ENCODE results near the gene CNTNAP5. TPM values are rescaled to one million over a fixed set of nuclear protein-coding genes. Genes with fewer than 3 reads are reported as not detected.

The CNTNAP5 gene
- total RNA-seq, 3 donors from 2014 or later = 3.3 TPM; not detected in 2

DNA sequence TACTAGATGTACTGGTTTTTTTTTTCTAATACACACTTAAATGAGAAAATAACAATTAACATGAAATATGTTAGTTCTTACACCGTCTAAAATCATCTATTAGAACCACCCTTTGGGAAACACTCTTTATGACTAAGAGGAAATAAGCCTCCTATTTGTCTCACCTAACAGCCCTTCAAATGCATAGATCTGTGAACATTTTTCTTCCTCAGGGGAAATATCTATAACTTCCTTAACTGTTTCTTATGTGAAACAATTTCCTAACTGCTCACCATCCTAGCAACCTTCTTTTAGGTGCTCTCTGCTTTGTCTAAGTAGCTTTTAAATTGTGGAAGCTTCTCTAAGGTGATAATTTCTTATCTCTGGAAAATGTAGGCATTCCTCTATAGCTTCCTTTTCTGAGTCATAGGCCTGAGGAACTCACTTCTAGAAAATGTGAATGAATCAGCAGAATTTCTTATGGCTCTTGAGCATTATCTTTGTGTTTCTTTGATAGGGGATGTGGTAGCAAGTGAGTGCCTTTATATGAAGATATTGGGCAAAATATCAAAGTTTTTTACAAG, 56.1 kb downstream of the CNTNAP5 start:
- TF ChIP-seq, protein P1, sequence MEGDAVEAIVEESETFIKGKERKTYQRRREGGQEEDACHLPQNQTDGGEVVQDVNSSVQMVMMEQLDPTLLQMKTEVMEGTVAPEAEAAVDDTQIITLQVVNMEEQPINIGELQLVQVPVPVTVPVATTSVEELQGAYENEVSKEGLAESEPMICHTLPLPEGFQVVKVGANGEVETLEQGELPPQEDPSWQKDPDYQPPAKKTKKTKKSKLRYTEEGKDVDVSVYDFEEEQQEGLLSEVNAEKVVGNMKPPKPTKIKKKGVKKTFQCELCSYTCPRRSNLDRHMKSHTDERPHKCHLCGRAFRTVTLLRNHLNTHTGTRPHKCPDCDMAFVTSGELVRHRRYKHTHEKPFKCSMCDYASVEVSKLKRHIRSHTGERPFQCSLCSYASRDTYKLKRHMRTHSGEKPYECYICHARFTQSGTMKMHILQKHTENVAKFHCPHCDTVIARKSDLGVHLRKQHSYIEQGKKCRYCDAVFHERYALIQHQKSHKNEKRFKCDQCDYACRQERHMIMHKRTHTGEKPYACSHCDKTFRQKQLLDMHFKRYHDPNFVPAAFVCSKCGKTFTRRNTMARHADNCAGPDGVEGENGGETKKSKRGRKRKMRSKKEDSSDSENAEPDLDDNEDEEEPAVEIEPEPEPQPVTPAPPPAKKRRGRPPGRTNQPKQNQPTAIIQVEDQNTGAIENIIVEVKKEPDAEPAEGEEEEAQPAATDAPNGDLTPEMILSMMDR (IDR thresholded peaks at IDR 0.05) = no peak
- ATAC-seq (no peak), DNase-seq (no peak)
- intact Hi-C loops (cut with DNase I, micrococcal nuclease) = no loop called here
- no peaks in the 10 kb centered on the region for H3K9me3 ChIP-seq
- no peaks in the 10 kb centered on the region for H3K36me3 ChIP-seq (ENCODE audit: low read depth)
- H3K4me3 ChIP-seq = no peak overlapping the region
- no peaks in the 10 kb centered on the region for H3K4me1 ChIP-seq (ENCODE audit: low read depth)

DNA sequence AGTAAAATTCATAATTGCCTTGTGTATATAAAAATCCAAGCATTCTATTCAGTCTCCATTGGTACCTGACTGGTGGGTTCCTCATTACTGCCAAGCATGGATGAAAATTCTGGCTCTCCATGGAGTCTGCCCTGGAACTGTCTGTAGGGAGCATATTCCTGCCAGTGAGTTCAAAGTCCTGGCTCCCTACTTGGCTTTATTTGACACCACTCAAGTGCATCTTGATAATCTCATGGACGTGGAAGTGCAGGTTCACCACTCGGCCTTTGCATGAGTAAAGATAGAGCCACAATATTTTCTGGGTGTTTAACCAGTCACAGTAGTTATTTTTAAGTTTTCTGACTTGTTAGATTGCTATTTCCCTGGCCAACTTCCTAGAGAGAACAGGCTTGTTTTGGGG, 63.5 kb downstream of the CNTNAP5 start:
- Histone ChIP-seq H3K9me3 (no peaks in the 10 kb centered on the region), H3K36me3 (ENCODE audit: low read depth) (no peaks in the 10 kb centered on the region), H3K4me1 (ENCODE audit: low read depth) (no peaks in the 10 kb centered on the region), H3K4me3 (no peak overlapping the region)
- no peak for ATAC-seq
- DNase-seq = no peak
- TF ChIP-seq, protein P1 (IDR thresholded peaks at IDR 0.05) = no peak
- intact Hi-C loops (cut with DNase I, micrococcal nuclease) = no loop called here

DNA sequence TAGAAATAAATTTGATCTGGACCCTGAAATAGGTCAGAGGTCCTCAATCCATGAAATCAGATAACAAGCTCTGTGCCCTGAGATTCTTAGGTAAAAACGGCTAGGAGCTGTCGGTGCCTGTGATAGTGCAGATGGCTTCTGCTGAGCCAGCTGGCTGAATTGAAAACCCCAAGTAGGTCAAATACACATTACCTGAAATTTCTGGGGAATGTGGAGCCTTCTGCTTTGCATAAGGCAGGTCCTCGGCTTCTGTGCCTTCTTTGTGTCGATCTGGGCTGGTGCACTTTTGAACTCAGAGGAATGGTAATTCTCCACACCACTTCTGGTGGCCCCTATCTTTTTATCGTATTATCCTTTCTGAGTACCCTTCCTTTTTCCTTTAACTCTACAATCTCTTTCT, 66.6 kb downstream of the CNTNAP5 start:
- H3K4me1 ChIP-seq (ENCODE audit: low read depth) = no peaks in the 10 kb centered on the region
- DNase-seq (no peak), ATAC-seq (no peak)
- no peaks in the 10 kb centered on the region for H3K9me3 ChIP-seq
- H3K4me3 ChIP-seq = no peak overlapping the region
- intact Hi-C loops (cut with DNase I, micrococcal nuclease) = no loop called here
- TF ChIP-seq, protein P1 (IDR thresholded peaks at IDR 0.05) = no peak
- no peaks in the 10 kb centered on the region for H3K36me3 ChIP-seq (ENCODE audit: low read depth)

DNA sequence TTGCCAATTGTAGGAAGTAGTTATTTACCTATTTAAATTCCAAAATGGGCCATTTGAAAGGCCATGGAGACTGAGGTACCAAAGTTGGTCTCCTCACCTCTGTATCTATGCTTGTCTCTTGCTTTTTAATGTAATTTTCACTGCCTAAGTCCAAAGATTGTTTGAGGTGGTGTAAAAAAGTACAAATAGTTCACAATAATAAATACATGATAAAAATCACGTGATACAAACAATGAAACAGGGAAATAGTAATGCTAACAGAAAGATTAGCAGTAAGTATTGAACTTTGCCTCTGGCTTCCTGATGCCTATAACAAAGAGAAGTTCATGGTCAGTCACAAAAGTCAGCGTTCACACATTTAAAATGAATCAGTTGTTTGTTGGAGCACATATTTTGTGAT, 67.6 kb downstream of the CNTNAP5 start:
- Histone ChIP-seq H3K4me3 (no peak overlapping the region), H3K36me3 (ENCODE audit: low read depth) (no peaks in the 10 kb centered on the region), H3K9me3 (no peaks in the 10 kb centered on the region), H3K4me1 (ENCODE audit: low read depth) (no peaks in the 10 kb centered on the region)
- TF ChIP-seq, protein P1 (IDR thresholded peaks at IDR 0.05) = no peak
- intact Hi-C loops (cut with DNase I, micrococcal nuclease) = no loop called here
- ATAC-seq (no peak), DNase-seq (no peak)

DNA sequence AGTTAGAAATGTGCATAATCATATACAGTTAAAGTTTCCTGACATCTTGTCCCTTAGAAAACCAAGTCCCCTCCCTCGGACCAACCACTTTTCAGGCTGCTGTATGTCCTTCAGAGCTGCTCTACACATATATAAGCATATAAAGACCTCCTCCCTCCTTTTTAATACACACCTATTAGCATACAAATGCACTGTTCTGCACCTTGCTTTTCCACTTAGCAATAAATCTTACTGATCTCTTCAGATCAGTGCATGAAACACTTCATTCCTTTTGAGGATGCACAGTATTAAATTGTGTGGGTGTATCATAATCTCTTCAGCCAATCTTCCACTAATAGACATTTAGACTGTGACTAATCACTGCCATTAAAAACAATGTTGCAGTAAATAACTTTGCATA, 79.8 kb downstream of the CNTNAP5 start:
- intact Hi-C loops (cut with DNase I, micrococcal nuclease) = no loop called here
- DNase-seq (no peak), ATAC-seq (no peak)
- TF ChIP-seq, protein P1 (IDR thresholded peaks at IDR 0.05) = no peak
- Histone ChIP-seq H3K9me3 (no peaks in the 10 kb centered on the region), H3K4me3 (no peak overlapping the region), H3K4me1 (ENCODE audit: low read depth) (no peaks in the 10 kb centered on the region), H3K36me3 (ENCODE audit: low read depth) (no peaks in the 10 kb centered on the region)

DNA sequence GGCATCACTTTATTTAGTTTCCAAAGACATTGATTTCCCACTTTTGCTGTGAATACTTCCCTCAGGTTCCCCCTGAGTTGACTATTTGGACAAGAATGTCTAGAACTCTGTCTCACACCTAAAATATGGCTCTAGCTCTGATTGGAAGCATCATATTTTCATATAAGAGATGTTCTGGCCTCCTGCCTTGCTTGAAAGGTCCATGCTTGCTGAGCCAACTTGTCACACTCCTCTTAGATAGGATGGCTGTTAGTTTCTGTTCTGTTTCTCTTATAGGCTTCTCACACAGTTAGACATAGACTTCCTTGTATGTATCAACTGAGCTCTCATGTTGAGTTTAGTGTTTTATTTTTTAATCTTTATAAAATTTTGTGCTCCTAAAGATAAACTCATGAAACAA, 87.1 kb downstream of the CNTNAP5 start:
- no peaks in the 10 kb centered on the region for H3K4me1 ChIP-seq (ENCODE audit: low read depth)
- DNase-seq = no peak
- ATAC-seq = no peak
- TF ChIP-seq, protein P1 (IDR thresholded peaks at IDR 0.05) = no peak
- no peaks in the 10 kb centered on the region for H3K36me3 ChIP-seq (ENCODE audit: low read depth)
- intact Hi-C loops (cut with DNase I, micrococcal nuclease) = no loop called here
- H3K9me3 ChIP-seq = no peaks in the 10 kb centered on the region
- no peak overlapping the region for H3K4me3 ChIP-seq
